ENCODE results near the gene CHRM5. TPM values are rescaled to one million over a fixed set of nuclear protein-coding genes. Genes with fewer than 3 reads are reported as not detected.

CHRM5 gene
- total and polyA plus RNA-seq, 2 of the 8 experiments (the other 6 are each of a cell fraction or from before 2014, with no cell fraction given) = not detected

DNA sequence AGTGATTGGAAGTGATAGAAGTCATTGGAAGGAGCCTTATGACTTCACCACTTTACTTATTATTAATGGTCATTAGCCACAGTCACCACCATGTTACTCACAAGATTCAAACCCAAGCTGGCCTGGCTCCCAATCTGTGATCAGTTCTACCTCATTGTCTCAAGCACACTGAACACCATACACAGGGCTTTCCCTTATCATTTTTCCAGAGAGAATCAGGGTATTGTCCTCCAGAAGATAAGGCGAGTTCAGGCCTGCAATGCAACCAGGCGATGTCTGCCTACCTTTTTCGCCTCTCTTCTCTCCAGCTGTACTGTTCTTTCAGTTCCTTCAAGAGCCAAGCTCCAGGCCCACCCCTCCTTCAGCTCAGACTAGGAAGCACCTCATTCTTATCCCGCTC is 108.5 kb downstream of the CHRM5 start (continued):
- TF ChIP-seq SIRT6 (IDR thresholded peaks at IDR 0.05; ENCODE audit: low read length) (no peak), PHF8 (conservative IDR thresholded peaks at IDR 0.05; ENCODE audit: low read depth, low read length) (no peak), TAF1 (IDR thresholded peaks at IDR 0.05; ENCODE audit: low read depth, low read length) (no peak), SIN3A (conservative IDR thresholded peaks at IDR 0.05 in 1 of 2, IDR thresholded peaks at IDR 0.05 in 1 of 2; ENCODE audit: low read depth in 1 of 2, low read length in 2 of 2) (no peak), SP4 (IDR thresholded peaks at IDR 0.05; ENCODE audit: low read length) (no peak), RNF2 (IDR thresholded peaks at IDR 0.05; ENCODE audit: borderline replicate concordance, low read depth, low read length, missing control alignments, poor library complexity, severe bottlenecking) (no peak), EGR1 (IDR thresholded peaks at IDR 0.05; ENCODE audit: borderline replicate concordance, low read depth, low read length) (no peak), POLR2A (IDR thresholded peaks at IDR 0.05; ENCODE audit: control extremely low read depth in 1 of 2, low read depth in 2 of 2, low read length in 2 of 2) (no peak)
